ENCODE results near the gene LRRFIP2.

The LRRFIP2 gene

GRCh38 chr3:37189109-37189508 is 14.7 kb upstream of the LRRFIP2 start (continued):
- TF ChIP-seq ZNF23 (tag by site-specific recombination; IDR thresholded peaks at IDR 0.05; ENCODE audit: borderline replicate concordance), result no peak

- ChIA-PET CTCF (no interaction called here), POLR2A (no interaction called here)
- Histone ChIP-seq H3K36me3 (ENCODE audit: control insufficient read depth in 2 of 2, insufficient read depth in 1 of 2, low read length in 2 of 2) (no peaks in the 10 kb centered on the region), H3K9me3 (ENCODE audit: control insufficient read depth, insufficient read depth, low read depth, low read length) (no peaks in the 10 kb centered on the region), H3K27ac (ENCODE audit: extremely low read depth, low read depth, low read length) (no peak overlapping the region), H3K4me1 (ENCODE audit: control insufficient read depth, insufficient read depth, low read length) (no peaks in the 10 kb centered on the region), H3K4me3 (ENCODE audit: low read depth, low read length) (no peak overlapping the region)
- no peak for TF ChIP-seq ZNF639 (tag by site-specific recombination; IDR thresholded peaks at IDR 0.05)
- no peak for TF ChIP-seq ZNF10 (tag by site-specific recombination; IDR thresholded peaks at IDR 0.05)
- TF ChIP-seq ZBTB20 (tag by site-specific recombination; IDR thresholded peaks at IDR 0.05), result no peak
- TF ChIP-seq ZNF169 (tag by site-specific recombination; IDR thresholded peaks at IDR 0.05), result no peak
- no peak for TF ChIP-seq REPIN1 (tag by site-specific recombination; IDR thresholded peaks at IDR 0.05; ENCODE audit: low read depth)
Measured at GRCh38 chr3:37183976-37184375, 9.6 kb upstream of the LRRFIP2 start.

GRCh38 chr3:37183375-37183831 is 9.0 kb upstream of the LRRFIP2 start:
- ChIA-PET CTCF (no interaction called here), POLR2A (no interaction called here)
- Histone ChIP-seq H3K27ac (ENCODE audit: extremely low read depth, low read depth, low read length) (no peak overlapping the region), H3K4me1 (ENCODE audit: control insufficient read depth, insufficient read depth, low read length) (no peaks in the 10 kb centered on the region), H3K36me3 (ENCODE audit: control insufficient read depth in 2 of 2, insufficient read depth in 1 of 2, low read length in 2 of 2) (peaks cover 0 to 1% of the 10 kb centered on the region in 2 experiments; a peak in 1 of 3 replicates), H3K9me3 (ENCODE audit: control insufficient read depth, insufficient read depth, low read depth, low read length) (no peaks in the 10 kb centered on the region), H3K4me3 (ENCODE audit: low read depth, low read length) (no peak overlapping the region)
- TF ChIP-seq ZNF394 (tag by site-specific recombination; IDR thresholded peaks at IDR 0.05; ENCODE audit: borderline replicate concordance) (no peak), IKZF3 (tag by site-specific recombination; IDR thresholded peaks at IDR 0.05) (no peak), PRDM1 (tag by site-specific recombination; IDR thresholded peaks at IDR 0.05) (no peak), ZNF585B (tag by site-specific recombination; IDR thresholded peaks at IDR 0.05) (peak; percentile 59), AEBP2 (tag by site-specific recombination; IDR thresholded peaks at IDR 0.05; ENCODE audit: borderline replicate concordance) (no peak), ZNF510 (tag by site-specific recombination; IDR thresholded peaks at IDR 0.05; ENCODE audit: insufficient replicate concordance) (no peak), ZNF416 (tag by site-specific recombination; IDR thresholded peaks at IDR 0.05) (no peak)

- ChIA-PET CTCF (interaction anchor here (0.7 kb wide), 1 partner anchor 665 kb away, joined by 3 read pairs; no protein-coding TSS in a partner anchor), POLR2A (interaction anchor here (0.7 kb wide), 1 partner anchor 842 kb away, joined by 9 read pairs; no protein-coding TSS in a partner anchor)
- no peak overlapping the region for H3K27ac ChIP-seq (ENCODE audit: extremely low read depth, low read depth, low read length)
- H3K36me3 ChIP-seq (ENCODE audit: control insufficient read depth in 2 of 2, insufficient read depth in 1 of 2, low read length in 2 of 2), result peaks cover 0 to 3% of the 10 kb centered on the region in 2 experiments; a peak in 1 of 3 replicates
- no peak overlapping the region for H3K4me3 ChIP-seq (ENCODE audit: low read depth, low read length)
- H3K9me3 ChIP-seq (ENCODE audit: control insufficient read depth, insufficient read depth, low read depth, low read length), result no peaks in the 10 kb centered on the region
- no peaks in the 10 kb centered on the region for H3K4me1 ChIP-seq (ENCODE audit: control insufficient read depth, insufficient read depth, low read length)
- TF ChIP-seq ZNF341 (tag by site-specific recombination; IDR thresholded peaks at IDR 0.05; ENCODE audit: low read depth) (no peak), ZNF488 (tag by site-specific recombination; IDR thresholded peaks at IDR 0.05) (no peak), ZNF513 (tag by site-specific recombination; IDR thresholded peaks at IDR 0.05) (no peak), ZSCAN4 (tag by site-specific recombination; IDR thresholded peaks at IDR 0.05) (no peak), PBX3 (CRISPR knock-in tag; IDR thresholded peaks at IDR 0.05) (no peak), ZNF37A (tag by site-specific recombination; IDR thresholded peaks at IDR 0.05) (no peak)
Measured at GRCh38 chr3:37182816-37183215, 8.4 kb upstream of the LRRFIP2 start.

Data from HEK293 (cell line).